ENCODE measurements around the gene C20orf204.

The C20orf204 gene

DNA sequence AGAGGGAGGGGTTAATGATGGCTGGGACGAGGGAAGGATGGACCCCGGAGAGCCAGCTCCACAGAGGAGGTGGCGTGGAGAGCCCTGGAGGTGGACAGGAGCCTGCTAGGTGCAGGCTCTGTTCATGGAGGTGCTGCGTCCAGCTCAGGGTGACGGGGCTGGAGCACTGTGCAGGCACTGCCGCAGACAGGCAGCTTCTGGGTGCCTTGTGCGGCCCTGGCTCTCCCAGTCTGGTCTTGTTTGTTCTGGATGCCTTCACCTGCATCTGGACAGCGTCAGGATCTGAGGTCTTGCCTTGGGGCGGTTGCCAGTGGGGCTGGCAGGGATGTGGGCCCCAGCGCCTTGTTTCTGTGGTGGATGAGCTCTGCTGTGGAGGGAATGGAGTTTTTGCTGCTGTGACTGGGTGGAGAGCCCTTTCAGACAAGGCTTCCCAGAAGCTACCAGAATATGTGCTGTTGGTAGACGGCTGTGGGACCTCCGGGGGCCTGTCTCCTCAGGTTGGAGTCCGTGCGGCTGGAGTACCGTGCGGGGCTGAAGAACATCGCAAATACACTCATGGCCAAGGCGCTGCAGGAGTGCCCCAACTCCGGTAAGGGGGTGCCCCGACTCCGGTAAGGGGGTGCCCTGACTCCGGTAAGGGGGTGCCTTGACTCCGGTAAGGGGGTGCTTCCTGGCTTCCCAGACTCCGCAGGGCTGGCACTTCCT lies 7.8 kb upstream of the C20orf204 start:
- DNase-seq = no peak

GRCh38 chr20:64029293-64030117 lies 6.5 kb upstream of the C20orf204 start:
- DNase-seq = no peak

GRCh38 chr20:64030371-64031134 lies 5.4 kb upstream of the C20orf204 start:
- no peak for DNase-seq

DNA sequence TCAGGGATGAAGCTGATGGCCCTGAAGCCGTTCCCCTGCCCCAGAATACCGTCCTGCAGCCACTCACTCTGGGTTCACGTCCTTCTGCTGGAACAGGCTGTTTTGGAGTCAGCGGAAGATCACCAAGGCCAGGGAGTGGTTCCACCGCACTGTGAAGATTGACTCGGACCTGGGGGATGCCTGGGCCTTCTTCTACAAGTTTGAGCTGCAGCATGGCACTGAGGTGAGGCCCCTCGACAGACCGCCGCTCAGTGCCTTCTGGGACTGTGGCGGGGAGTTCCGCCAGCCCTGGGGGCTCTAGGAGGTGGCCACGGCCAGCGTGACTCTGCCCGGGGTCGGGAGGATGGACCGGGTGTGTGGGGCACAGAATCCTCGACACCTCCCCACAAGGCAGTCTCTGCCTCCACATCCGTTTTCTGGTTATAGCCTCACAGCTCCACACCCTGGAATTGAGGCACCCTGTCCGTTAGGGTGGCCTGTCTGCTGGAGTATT lies 4.1 kb upstream of the C20orf204 start:
- DNase-seq = no peak

DNA sequence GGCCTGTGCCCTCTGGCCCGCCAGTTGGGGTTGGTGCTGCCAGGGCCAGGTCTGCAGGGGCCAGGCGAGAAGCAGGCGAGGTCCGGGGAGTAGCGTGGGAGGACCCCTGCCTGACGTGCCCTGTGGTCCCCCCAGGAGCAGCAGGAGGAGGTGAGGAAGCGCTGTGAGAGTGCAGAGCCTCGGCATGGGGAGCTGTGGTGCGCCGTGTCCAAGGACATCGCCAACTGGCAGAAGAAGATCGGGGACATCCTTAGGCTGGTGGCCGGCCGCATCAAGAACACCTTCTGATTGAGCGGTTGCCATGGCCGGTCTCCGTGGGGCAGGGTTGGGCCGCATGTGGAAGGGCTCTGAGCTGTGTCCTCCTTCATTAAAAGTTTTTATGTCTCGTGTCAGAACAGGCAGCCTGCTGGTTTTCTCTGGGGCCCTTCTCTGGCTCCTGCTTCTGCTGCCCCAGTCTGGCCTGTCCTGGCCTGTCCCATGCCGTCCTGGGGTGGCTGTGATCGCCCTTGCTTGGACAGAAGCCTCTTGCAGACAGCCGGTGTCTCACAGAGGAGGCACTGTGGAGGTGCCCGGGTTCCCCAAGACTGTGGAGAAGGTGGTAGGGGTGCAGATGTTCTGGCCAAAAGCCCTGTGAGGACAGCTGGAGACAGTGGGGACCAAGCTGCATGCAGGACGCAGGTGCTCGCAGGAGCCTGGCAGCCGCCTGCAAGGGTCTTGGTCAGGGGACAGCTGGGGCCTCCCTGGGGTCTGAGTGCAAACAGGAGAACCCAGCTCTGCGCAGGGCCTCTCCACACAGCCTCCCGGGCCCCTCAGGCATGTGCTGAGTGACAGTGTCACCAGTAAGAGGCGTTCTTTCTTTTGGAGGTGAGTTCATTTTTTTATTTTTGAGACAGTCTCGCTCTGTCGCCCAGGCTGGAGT lies 3.0 kb upstream of the C20orf204 start:
- DNase-seq = no peak

DNA sequence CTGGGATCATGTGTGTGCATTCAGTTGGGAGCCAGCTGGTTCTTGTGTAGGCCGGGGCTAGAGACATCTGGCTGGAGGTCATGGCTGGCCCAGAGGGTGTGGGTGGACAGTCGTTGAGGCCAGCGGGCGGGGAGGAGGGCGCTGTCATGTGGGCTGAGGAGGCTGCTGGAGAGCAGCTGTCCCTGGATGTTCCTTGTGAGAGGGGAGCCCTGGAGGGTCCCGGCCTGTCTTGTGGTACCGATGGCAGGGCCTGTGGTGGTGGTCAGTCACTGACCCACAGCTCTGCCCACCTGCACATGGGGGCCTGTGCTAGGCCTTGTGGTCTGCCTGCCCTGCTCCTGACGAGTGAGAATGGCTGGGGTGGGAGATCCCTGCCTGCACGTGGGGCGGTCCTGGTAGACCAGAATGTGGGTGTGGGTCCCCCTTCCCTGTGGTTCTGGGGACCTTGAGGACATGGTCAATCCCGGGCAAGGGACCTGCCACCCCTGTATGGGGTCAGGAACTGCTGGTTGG lies 1.9 kb upstream of the C20orf204 start:
- DNase-seq = no peak

DNA sequence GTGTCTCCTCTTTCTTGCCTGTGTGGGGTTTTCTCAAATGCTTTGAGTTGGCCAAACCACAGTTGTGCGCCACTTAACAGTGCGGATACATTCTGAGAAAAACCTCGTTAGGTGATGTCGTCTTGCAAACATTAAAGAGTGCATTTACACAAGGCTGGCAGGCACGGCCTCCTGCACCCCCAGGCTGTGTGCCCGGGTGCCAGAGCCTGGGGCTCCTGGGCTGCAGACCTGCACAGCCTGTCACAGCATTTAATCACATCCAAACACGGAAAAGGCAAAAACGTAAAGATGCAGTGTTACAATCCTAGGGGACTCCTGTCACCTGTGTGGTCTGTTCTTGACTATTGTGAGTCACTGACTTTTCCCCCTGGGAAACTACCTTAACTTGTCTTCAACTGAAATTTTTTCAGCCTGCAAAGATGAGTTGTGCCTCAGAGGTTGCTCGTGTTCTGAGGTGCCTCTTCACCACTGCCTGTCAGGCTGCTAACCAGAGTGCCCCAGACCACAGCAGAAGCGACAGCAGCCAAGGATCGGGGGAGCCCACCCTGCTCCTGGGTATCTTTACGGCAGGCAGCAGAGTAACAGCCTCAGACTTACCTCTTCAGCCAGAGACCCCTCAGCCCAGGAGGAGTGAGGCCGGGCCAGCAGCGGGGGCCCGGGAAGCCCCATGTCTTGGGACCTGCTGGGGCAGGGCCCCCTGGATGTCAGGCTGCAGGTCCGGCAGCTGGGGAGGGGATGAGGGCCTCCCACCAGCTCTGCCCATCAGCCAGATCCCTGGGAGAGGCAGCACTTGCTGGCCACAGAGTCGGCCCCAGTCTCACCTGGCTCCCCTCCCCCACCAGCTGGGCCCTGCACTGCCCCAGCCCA lies 683 bp upstream of the C20orf204 start:
- DNase-seq = no peak

GRCh38 chr20:64036346-64037198 lies 590 bp downstream of the C20orf204 start:
- DNase-seq = no peak

- DNase-seq = no peak
Observed at GRCh38 chr20:64037199-64037497, 1.2 kb downstream of the C20orf204 start.

GRCh38 chr20:64037498-64038213 lies 1.7 kb downstream of the C20orf204 start:
- DNase-seq = no peak

GRCh38 chr20:64038224-64038564 lies 2.2 kb downstream of the C20orf204 start:
- no peak for DNase-seq

DNA sequence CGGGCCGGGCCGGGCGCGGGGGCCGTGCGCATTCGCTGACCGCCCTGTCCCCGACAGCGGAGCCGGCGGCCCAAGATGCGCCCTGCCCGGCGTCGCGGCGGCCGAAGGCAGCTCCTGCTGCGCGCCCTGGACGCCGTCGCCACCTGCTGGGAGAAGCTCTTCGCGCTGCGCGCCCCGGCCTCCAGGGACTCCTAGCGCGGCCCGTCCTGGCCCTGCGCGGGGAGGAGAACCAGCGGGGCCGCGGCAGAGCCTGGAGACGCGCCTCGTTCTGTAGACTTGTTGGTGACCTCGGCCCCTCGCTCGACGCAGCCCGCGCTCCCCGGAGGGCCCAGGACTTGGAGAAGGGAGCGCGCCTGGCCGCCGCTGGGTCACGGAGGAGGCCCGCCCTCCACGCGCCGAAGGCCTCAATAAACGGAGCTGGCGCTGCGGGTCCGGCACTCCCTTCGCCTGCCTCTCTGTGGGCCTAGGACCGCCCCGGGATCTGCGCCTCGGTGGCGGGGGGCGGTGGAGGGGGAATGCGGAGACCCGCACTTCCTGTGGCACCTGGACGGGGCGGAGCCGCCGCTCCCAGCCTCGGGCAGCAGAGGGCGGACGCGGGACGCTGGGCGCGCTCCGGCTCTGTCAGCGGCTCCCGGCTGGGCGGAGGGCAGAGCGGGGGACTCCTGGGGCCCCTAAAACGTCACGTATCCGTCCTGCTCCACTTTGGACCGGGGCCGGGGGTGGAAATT lies 2.7 kb downstream of the C20orf204 start:
- DNase-seq = peak; percentile 78

DNA sequence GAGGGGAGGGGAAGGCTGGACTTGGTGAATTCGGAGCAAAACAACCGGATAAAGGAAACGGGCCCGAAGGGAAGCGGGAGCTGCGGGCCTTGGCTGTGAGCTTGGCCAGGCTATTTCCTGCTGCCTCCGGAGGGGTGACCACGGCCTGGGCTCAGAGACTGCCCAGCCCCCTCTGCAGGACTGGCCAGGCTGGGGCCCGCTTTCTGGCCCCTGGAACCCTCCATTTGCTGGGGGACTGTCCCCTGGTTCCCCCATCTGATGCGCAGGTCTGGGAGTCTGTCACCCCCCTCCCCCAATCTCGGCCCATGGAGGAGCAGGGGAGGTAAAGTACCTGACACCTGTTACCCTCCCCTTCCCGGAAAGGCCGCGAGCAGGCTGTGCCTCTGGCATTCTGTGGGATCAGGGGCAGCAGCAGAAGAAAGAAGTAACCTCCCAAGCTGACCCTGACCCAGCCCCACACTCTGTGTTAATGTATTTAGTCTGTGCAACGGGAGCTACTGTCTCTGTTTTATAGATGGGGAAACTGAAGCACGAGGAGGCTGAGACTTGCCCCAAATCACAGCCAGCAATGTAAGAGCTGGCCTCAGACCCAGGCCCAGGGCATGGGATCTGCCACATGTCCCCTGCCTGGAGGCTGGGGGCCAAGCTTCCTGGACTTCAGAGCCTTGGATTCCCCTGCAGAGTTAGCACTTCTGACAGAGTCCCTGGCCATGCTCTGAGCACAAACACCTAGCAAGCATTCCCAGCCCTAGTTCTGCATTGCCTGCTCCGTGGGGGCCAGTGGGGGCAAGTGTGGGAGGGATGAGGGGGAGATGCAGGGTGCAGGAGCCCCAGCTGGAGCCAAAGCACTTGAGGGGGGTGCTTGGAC lies 3.5 kb downstream of the C20orf204 start:
- DNase-seq = no peak

DNA sequence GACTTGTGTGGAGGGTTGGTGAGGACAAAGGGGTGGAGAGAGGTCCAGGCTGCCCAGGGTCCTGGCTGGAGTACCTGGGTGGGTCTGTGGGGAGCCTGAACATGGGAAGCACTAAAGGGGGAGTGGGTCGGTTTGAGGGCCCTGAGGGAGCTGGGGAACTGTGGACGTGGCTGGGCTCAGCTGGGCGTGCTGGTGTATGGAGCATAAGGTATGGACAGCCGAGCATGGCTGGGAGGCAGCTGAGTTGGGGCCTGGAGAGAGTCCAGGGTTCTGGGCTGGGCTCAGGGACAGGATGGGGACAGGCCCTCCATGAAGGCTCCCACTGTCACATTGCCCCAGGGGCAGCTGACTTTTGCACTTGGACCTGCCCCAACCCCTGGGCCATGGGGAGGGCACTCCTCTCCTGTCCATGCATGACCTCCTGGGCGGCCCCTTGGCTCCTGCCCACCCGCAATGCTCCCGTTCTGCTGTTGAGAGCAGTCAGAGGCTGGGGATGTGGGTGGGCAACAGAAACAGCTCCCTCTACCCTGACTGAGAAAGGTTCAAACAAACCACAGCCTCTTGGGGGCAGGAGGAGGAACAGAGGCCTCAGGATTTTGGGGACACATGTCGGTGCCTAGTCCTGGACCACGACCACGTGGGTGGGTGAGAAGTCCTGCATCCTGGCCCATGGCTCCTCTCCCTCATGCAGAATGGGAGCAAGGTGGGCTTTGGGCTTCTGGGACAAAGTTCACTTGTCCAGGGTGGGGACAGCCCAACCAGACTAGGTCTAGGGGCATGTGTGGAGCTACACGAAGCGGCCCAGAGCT lies 4.5 kb downstream of the C20orf204 start:
- DNase-seq = no peak

DNA sequence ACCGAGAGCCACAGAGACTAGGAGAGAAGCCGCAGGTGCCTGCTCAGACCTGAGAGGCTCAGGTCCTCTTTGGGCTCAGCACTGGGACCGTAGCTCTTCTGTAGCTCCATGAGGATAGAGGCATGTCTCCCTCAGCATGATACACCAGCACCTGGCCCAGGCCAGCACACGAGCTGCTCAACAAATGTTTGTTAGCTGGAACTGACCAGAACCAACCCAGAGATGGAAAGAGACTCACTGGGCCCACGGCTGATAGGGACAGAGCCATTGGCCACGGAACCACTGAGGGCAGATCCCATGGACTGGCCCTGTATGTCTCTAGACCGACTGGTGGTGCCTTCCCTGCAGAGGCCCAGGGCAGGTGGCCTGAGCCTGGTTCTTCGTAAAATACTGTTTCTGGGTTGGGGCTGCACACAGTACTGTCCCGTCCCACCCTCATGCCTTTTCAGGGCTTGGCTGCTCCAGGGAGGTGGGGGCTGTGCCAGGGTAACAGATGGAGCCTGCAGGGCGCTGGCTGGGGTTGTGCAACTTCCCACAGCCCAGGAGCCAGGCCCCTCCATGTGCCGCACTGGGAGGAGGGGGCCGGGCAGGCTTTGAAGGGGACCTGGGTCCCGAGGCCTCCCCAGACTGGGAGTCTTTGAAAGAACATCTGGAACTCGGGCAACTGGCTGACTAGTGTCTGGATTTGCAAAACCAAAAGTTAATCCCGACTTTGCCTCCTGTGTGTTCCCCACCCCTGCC lies 5.2 kb downstream of the C20orf204 start:
- no peak for DNase-seq

DNA sequence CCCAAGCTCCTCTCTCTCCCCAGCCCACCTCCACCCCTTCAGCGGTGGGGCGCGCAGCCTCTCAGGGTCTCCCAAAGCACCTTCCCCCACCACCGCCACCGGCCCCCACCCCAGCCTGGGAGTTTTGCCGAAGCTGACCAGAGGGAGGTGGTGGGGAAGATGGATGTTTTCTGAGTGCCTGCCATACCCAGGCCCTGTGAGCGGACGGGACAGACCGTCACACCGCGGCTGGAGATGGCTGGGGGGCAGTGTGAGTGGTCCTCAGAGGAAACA lies 5.7 kb downstream of the C20orf204 start:
- no peak for DNase-seq

Data from stimulated activated CD4-positive, alpha-beta T cell treated with anti-CD3 and anti-CD28 coated beads, Interleukin-12 subunit alpha, Interleukin-12 subunit beta, amount 100 ng/mL, for 4 hours (primary cell).